PFSK-1 (cell line): Measurements from ENCODE around the gene POC1A.

Source experiments
- FOXP2 ChIP-seq: optimal IDR thresholded peaks from 2 replicates; pipeline ENCODE3; 2011; ENCODE audit warnings: borderline replicate concordance, control low read depth, inconsistent platforms; ENCODE audit not compliant: insufficient read depth; ENCODE audit errors: extremely low read length, extremely low read depth
- POLR2AphosphoS5 ChIP-seq: IDR thresholded peaks from 2 replicates; pipeline ENCODE4 v1.6.1; 2012; ENCODE audit warnings: low read depth, mild to moderate bottlenecking, control low read depth, low read length, moderate library complexity
- SIN3A ChIP-seq: IDR thresholded peaks from 2 replicates; pipeline ENCODE4 v1.6.1; 2012; ENCODE audit warnings: mild to moderate bottlenecking, low read length, moderate library complexity, borderline replicate concordance; ENCODE audit not compliant: insufficient read depth
- TAF1 ChIP-seq: IDR thresholded peaks from 2 replicates; pipeline ENCODE4 v1.6.1; 2012; ENCODE audit warnings: low read length, control low read depth, borderline replicate concordance; ENCODE audit not compliant: insufficient read depth
- TF ChIP-seq, protein P1 (sequence below), 2 experiments: IDR thresholded peaks; 2 replicates each; pipeline versions ENCODE4 v1.6.1 to v1.8.0; 2011 to 2012; ENCODE audit warnings: low read depth in 2 of 2, low read length in 2 of 2, control low read depth in 1 of 2, inconsistent platforms in 1 of 2, mild to moderate bottlenecking in 1 of 2, moderate library complexity in 1 of 2; ENCODE audit not compliant: insufficient read depth in 1 of 2

DNA sequence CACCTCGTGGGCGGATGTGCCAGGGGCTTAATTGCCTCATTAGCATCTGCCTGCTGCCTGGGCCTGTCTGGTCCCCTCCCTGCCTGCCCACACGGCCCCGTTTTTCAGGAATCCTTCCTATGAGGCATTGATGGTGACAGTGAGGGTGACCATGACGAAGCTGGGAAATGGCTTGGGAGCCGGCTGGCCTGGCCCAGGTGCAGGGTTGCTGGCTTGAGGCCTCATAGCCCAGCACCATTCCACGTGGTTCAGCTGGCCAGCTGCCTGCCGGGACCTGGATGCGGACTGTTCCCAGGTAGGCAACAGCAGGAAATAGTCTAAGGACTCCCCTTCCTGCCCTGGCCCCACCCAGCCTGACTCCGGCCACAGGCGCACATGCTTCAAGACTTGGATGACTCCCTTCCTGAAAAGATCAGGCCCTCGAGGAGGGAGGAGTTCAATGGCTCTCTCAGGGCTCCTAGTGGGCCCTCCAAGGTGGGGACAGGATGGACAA is 88.9 kb downstream of the POC1A start:
- TF ChIP-seq TAF1 (no peak), FOXP2 (no peak), POLR2AphosphoS5 (no peak), SIN3A (no peak)
- TF ChIP-seq, protein P1, sequence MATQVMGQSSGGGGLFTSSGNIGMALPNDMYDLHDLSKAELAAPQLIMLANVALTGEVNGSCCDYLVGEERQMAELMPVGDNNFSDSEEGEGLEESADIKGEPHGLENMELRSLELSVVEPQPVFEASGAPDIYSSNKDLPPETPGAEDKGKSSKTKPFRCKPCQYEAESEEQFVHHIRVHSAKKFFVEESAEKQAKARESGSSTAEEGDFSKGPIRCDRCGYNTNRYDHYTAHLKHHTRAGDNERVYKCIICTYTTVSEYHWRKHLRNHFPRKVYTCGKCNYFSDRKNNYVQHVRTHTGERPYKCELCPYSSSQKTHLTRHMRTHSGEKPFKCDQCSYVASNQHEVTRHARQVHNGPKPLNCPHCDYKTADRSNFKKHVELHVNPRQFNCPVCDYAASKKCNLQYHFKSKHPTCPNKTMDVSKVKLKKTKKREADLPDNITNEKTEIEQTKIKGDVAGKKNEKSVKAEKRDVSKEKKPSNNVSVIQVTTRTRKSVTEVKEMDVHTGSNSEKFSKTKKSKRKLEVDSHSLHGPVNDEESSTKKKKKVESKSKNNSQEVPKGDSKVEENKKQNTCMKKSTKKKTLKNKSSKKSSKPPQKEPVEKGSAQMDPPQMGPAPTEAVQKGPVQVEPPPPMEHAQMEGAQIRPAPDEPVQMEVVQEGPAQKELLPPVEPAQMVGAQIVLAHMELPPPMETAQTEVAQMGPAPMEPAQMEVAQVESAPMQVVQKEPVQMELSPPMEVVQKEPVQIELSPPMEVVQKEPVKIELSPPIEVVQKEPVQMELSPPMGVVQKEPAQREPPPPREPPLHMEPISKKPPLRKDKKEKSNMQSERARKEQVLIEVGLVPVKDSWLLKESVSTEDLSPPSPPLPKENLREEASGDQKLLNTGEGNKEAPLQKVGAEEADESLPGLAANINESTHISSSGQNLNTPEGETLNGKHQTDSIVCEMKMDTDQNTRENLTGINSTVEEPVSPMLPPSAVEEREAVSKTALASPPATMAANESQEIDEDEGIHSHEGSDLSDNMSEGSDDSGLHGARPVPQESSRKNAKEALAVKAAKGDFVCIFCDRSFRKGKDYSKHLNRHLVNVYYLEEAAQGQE (IDR thresholded peaks at IDR 0.05; ENCODE audit: insufficient read depth in 1 of 2, low read depth in 2 of 2, low read length in 2 of 2): no peak
